Chondrocyte (in vitro differentiated cells): Measurements from ENCODE around the gene POU4F3. TPM values are rescaled to one million over a fixed set of nuclear protein-coding genes. Genes with fewer than 3 reads are reported as not detected.

ENCODE experiments used
- DNase-seq: peaks from one replicate; pipeline ENCODE4 v3.0.0; 2021; ENCODE audit warnings: mixed read lengths, low spot score
- H3K27ac Mint-ChIP-seq: one replicate; pipeline ENCODE4 v1.8.0; 2021; ENCODE audit warnings: mild to moderate bottlenecking, moderate library complexity, mixed read lengths; ENCODE audit not compliant: unreplicated experiment
- H3K27me3 Mint-ChIP-seq: 2 replicates; pipeline ENCODE4 v1.8.0; 2021; ENCODE audit warnings: low read depth, mixed read lengths
- H3K36me3 Mint-ChIP-seq: 2 replicates; pipeline ENCODE4 v1.8.0; 2021; ENCODE audit warnings: low read depth, mixed read lengths
- H3K4me1 Mint-ChIP-seq: 2 replicates; pipeline ENCODE4 v1.8.0; 2021; ENCODE audit warnings: low read depth, mild to moderate bottlenecking, mixed read lengths
- H3K4me3 Mint-ChIP-seq: one replicate; pipeline ENCODE4 v1.8.0; 2021; ENCODE audit warnings: mild to moderate bottlenecking, moderate library complexity, mixed read lengths; ENCODE audit not compliant: unreplicated experiment
- H3K9me3 Mint-ChIP-seq: 2 replicates; pipeline ENCODE4 v1.8.0; 2021; ENCODE audit warnings: low read depth, mixed read lengths
- total RNA-seq: library from RNA; stranded (reverse); gene quantifications from 3 replicates; pipeline ENCODE4 v1.2.1, GENCODE V29; 2021
- TF ChIP-seq, protein P1 (sequence below): fragments of 200-600 bp; sonication (generic); IDR thresholded peaks from 2 replicates; pipeline ENCODE4 v1.5.0; 2021; ENCODE audit warnings: antibody characterized with exemption, mild to moderate bottlenecking, moderate library complexity

The POU4F3 gene
- total RNA-seq, 1 donor from 2014 or later = not detected

GRCh38 chr5:146357126-146357525 lies 18.5 kb downstream of the POU4F3 start:
- Mint-ChIP-seq H3K36me3 (no peaks in the 10 kb centered on the region), H3K27me3 (peaks cover 28% of the 10 kb centered on the region), H3K4me3 (no peak overlapping the region), H3K9me3 (no peaks in the 10 kb centered on the region), H3K4me1 (no peaks in the 10 kb centered on the region), H3K27ac (no peak overlapping the region)
- TF ChIP-seq, protein P1, sequence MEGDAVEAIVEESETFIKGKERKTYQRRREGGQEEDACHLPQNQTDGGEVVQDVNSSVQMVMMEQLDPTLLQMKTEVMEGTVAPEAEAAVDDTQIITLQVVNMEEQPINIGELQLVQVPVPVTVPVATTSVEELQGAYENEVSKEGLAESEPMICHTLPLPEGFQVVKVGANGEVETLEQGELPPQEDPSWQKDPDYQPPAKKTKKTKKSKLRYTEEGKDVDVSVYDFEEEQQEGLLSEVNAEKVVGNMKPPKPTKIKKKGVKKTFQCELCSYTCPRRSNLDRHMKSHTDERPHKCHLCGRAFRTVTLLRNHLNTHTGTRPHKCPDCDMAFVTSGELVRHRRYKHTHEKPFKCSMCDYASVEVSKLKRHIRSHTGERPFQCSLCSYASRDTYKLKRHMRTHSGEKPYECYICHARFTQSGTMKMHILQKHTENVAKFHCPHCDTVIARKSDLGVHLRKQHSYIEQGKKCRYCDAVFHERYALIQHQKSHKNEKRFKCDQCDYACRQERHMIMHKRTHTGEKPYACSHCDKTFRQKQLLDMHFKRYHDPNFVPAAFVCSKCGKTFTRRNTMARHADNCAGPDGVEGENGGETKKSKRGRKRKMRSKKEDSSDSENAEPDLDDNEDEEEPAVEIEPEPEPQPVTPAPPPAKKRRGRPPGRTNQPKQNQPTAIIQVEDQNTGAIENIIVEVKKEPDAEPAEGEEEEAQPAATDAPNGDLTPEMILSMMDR = no peak
- DNase-seq = no peak

DNA sequence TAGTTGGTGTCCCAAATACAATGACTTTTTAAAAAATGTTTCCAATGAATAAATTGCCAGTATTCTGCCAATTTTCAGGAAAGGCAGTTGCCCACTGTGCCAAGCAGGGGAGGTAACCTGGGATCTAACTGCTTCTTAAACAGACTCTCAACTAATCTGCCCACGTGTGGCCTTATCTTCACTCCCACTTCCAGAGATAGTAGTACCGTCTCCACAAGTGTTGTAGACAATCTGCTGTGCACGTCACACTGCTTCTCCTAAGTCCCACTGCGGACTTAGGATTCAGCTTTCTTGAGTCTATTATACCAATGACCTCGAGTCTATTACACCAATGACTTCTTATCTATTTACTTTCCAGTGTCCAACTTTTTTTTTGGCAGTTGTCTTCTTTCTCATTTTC lies 21.2 kb downstream of the POU4F3 start:
- H3K9me3 Mint-ChIP-seq = no peaks in the 10 kb centered on the region
- H3K4me3 Mint-ChIP-seq = no peak overlapping the region
- no peak for DNase-seq
- H3K4me1 Mint-ChIP-seq = no peaks in the 10 kb centered on the region
- H3K36me3 Mint-ChIP-seq = no peaks in the 10 kb centered on the region
- no peak overlapping the region for H3K27ac Mint-ChIP-seq
- peaks cover 36% of the 10 kb centered on the region for H3K27me3 Mint-ChIP-seq
- TF ChIP-seq, protein P1 = no peak

GRCh38 chr5:146363161-146363874 lies 24.7 kb downstream of the POU4F3 start:
- Mint-ChIP-seq H3K27ac (no peak overlapping the region), H3K36me3 (no peaks in the 10 kb centered on the region), H3K4me1 (no peaks in the 10 kb centered on the region), H3K4me3 (no peak overlapping the region), H3K27me3 (peaks cover 51% of the 10 kb centered on the region), H3K9me3 (no peaks in the 10 kb centered on the region)
- TF ChIP-seq, protein P1 = no peak
- no peak for DNase-seq

DNA sequence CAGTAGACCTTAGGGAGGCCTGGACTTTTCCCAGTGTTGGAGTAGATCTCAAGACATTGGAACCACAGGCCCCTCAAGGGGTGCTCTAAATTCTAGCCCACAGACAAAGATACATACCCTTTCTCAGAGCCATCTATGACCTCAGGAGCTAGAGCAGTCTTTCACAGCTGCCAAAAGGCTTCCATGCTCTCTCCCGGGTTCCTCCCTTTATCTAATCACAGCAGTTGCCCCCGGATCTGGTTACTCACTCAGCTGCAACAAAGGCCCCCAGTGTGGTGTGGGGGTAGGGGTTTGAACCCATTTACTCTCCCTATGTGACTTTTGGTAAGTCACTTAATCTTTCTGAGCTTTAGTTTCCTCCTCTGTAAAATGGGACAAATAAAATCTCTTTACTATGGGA lies 27.0 kb downstream of the POU4F3 start:
- no peak for DNase-seq
- Mint-ChIP-seq H3K36me3 (no peaks in the 10 kb centered on the region), H3K27ac (no peak overlapping the region), H3K27me3 (peaks cover 52% of the 10 kb centered on the region), H3K4me3 (no peak overlapping the region), H3K9me3 (no peaks in the 10 kb centered on the region), H3K4me1 (no peaks in the 10 kb centered on the region)
- TF ChIP-seq, protein P1 = no peak

GRCh38 chr5:146366904-146367303 lies 28.3 kb downstream of the POU4F3 start:
- H3K4me1 Mint-ChIP-seq = no peaks in the 10 kb centered on the region
- H3K36me3 Mint-ChIP-seq = no peaks in the 10 kb centered on the region
- DNase-seq = no peak
- no peak overlapping the region for H3K4me3 Mint-ChIP-seq
- no peaks in the 10 kb centered on the region for H3K9me3 Mint-ChIP-seq
- H3K27me3 Mint-ChIP-seq = peaks cover 47% of the 10 kb centered on the region
- TF ChIP-seq, protein P1 = no peak
- no peak overlapping the region for H3K27ac Mint-ChIP-seq
